RWPE2 (cell line): ENCODE data around the gene MED16.

ENCODE experiments used
- ATAC-seq: fragments of 200-7000 bp; cut with Tn5 transposase; 3 replicates; pipeline ENCODE4 v1.9.1; 2021; ENCODE audit warnings: low read depth
- DNase-seq: peaks from one replicate; pipeline ENCODE4 v3.0.0-alpha.2; 2020; ENCODE audit warnings: low spot score
- H3K27ac ChIP-seq: fragments of 450-650 bp; 2 replicates; pipeline ENCODE4 v1.5.1; 2017; ENCODE audit warnings: mild to moderate bottlenecking; ENCODE audit not compliant: poor library complexity, severe bottlenecking
- H3K27me3 ChIP-seq: fragments of 250-450 bp; sonication (Bioruptor Pico); 2 replicates; pipeline ENCODE4 v1.5.1; 2021; ENCODE audit warnings: mild to moderate bottlenecking, moderate library complexity; ENCODE audit not compliant: insufficient read depth, poor library complexity, severe bottlenecking
- H3K36me3 ChIP-seq: fragments of 250-450 bp; sonication (Bioruptor Pico); 2 replicates; pipeline ENCODE4 v1.5.1; 2020; ENCODE audit warnings: low read depth, mild to moderate bottlenecking, moderate library complexity
- H3K4me1 ChIP-seq: fragments of 250-450 bp; sonication (Bioruptor Pico); 2 replicates; pipeline ENCODE4 v1.5.1; 2021; ENCODE audit warnings: mild to moderate bottlenecking, moderate library complexity; ENCODE audit not compliant: insufficient read depth, poor library complexity, severe bottlenecking
- H3K4me3 ChIP-seq: fragments of 250-450 bp; sonication (Bioruptor Pico); 2 replicates; pipeline ENCODE4 v1.5.1; 2021; ENCODE audit warnings: mild to moderate bottlenecking, moderate library complexity; ENCODE audit not compliant: severe bottlenecking
- H3K9me3 ChIP-seq: fragments of 250-450 bp; sonication (Bioruptor Pico); 2 replicates; pipeline ENCODE4 v1.5.1; 2021; ENCODE audit warnings: mild to moderate bottlenecking, moderate library complexity; ENCODE audit not compliant: severe bottlenecking
- TF ChIP-seq, protein P1 (sequence below): fragments of 450-650 bp; IDR thresholded peaks from one replicate; pipeline ENCODE4 v1.5.1; 2017; ENCODE audit warnings: mild to moderate bottlenecking, moderate library complexity; ENCODE audit not compliant: poor library complexity, severe bottlenecking

The MED16 gene

GRCh38 chr19:871446-872265 is 21.3 kb downstream of the MED16 start:
- no peak overlapping the region for H3K4me3 ChIP-seq
- H3K4me1 ChIP-seq = peaks cover 17% of the 10 kb centered on the region
- H3K9me3 ChIP-seq = no peaks in the 10 kb centered on the region
- peaks cover 23% of the 10 kb centered on the region for H3K36me3 ChIP-seq
- TF ChIP-seq, protein P1, sequence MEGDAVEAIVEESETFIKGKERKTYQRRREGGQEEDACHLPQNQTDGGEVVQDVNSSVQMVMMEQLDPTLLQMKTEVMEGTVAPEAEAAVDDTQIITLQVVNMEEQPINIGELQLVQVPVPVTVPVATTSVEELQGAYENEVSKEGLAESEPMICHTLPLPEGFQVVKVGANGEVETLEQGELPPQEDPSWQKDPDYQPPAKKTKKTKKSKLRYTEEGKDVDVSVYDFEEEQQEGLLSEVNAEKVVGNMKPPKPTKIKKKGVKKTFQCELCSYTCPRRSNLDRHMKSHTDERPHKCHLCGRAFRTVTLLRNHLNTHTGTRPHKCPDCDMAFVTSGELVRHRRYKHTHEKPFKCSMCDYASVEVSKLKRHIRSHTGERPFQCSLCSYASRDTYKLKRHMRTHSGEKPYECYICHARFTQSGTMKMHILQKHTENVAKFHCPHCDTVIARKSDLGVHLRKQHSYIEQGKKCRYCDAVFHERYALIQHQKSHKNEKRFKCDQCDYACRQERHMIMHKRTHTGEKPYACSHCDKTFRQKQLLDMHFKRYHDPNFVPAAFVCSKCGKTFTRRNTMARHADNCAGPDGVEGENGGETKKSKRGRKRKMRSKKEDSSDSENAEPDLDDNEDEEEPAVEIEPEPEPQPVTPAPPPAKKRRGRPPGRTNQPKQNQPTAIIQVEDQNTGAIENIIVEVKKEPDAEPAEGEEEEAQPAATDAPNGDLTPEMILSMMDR = no peak
- DNase-seq = no peak
- no peak for ATAC-seq
- peak overlapping the region; percentile 91 for H3K27ac ChIP-seq
- H3K27me3 ChIP-seq = no peaks in the 10 kb centered on the region

GRCh38 chr19:870963-871401 is 22.0 kb downstream of the MED16 start:
- H3K36me3 ChIP-seq = peaks cover 23% of the 10 kb centered on the region
- H3K4me1 ChIP-seq = peaks cover 17% of the 10 kb centered on the region

DNA sequence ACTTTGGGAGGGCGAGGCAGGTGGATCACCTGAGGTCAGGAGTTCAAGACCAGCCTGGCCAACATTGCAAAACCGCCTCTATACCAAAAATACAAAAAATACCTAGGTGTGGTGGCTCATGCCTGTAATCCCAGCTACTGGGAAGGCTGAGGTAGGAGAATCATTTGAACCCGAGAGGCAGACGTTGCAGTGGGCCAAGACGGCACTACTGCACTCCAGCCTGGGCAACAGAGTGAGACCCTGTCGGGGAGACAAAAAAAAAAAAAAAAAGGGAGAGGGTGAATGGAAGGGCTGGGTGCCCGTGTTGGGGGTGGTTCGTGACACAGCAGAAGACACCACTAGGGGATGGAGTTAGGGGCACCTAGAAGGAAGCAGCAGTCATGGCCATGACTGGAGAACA is 22.7 kb downstream of the MED16 start:
- DNase-seq (no peak), ATAC-seq (no peak)
- no peaks in the 10 kb centered on the region for H3K9me3 ChIP-seq
- H3K27me3 ChIP-seq = no peaks in the 10 kb centered on the region
- H3K27ac ChIP-seq = no peak overlapping the region
- peaks cover 23% of the 10 kb centered on the region for H3K36me3 ChIP-seq
- H3K4me3 ChIP-seq = no peak overlapping the region
- TF ChIP-seq, protein P1 = no peak
- H3K4me1 ChIP-seq = peaks cover 17% of the 10 kb centered on the region

More at GRCh38 chr19:870963-871401, 22.0 kb downstream of the MED16 start:
- ATAC-seq (no peak), DNase-seq (no peak)
- no peak overlapping the region for H3K27ac ChIP-seq
- TF ChIP-seq, protein P1 = no peak
- H3K27me3 ChIP-seq = no peaks in the 10 kb centered on the region
- no peaks in the 10 kb centered on the region for H3K9me3 ChIP-seq
- no peak overlapping the region for H3K4me3 ChIP-seq

DNA sequence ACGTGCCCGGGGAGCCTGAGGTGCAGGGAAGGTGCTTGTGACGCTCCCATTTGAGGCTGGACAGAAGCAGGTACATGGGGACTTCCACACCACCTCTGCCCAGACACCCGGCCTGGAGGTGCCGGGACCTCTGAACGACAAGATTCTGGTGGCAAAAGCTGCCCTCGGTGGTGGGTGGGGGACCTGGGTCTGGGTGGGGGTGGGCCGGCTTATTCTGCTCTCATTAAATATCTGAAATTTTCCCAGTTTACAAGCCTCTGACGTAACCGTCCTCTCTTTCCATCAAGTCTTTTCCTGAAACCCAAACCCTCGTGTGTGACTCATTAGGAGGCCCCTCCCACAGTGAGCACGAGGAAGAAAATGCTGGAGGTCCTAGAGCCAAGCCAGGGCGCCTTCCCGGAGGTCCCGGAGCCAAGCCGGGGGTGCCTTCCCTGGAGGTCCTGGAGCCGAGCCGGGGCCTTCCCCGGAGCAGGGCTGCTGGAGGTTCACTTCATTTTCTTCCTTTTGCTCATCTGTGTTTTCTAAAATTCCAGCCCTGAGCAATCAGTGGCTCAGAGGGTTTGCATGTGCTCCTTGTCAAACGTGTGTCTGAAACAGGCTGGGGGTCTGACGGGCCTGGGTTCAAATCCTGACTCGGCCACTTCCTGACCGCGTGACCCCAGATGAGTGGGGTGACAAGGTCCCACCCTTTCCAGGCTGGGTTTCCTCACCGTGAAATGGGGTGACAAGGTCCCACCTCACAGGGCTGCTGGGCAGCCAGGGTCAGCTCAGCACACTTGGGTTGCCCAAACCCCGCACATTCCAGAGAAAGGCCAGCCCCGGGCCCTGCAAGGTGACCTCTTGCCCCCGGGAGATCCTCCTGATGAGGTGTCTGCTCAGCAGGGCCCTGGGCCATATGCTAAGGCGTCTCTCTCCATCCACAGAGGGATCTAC is 23.5 kb downstream of the MED16 start:
- TF ChIP-seq, protein P1 = no peak
- peak; percentile 73 for DNase-seq
- Histone ChIP-seq H3K27ac (peak overlapping the region; percentile 48), H3K9me3 (no peaks in the 10 kb centered on the region), H3K4me1 (peaks cover 17% of the 10 kb centered on the region), H3K36me3 (peaks cover 19% of the 10 kb centered on the region), H3K4me3 (no peak overlapping the region), H3K27me3 (no peaks in the 10 kb centered on the region)
- peak; percentile 44 for ATAC-seq
